Neuron (in vitro differentiated cells): ENCODE results near the gene EOLA2.
"Not testable (repeated sequence)": the region's sequence is repeated elsewhere in the genome, so short reads cannot be mapped to it uniquely, and the experiment has no call there.

Experiments
- H2AFZ ChIP-seq: one replicate; pipeline ENCODE4 v1.6.1; 2013; ENCODE audit warnings: low read depth, mild to moderate bottlenecking, inconsistent platforms, low read length, moderate library complexity
- H3K27me3 ChIP-seq: one replicate; pipeline ENCODE4 v1.6.1; 2013; ENCODE audit warnings: low read length; ENCODE audit not compliant: insufficient read depth
- H3K36me3 ChIP-seq: one replicate; pipeline ENCODE4 v1.6.1; 2013; ENCODE audit warnings: low read length; ENCODE audit not compliant: insufficient read depth
- H3K4me1 ChIP-seq: one replicate; pipeline ENCODE4 v1.6.1; 2013; ENCODE audit warnings: low read length; ENCODE audit not compliant: insufficient read depth
- H3K4me3 ChIP-seq: 2 replicates; pipeline ENCODE4 v1.5.1; 2013; ENCODE audit warnings: mild to moderate bottlenecking, low read length, moderate library complexity
- H3K9me3 ChIP-seq: one replicate; pipeline ENCODE4 v1.6.1; 2013; ENCODE audit warnings: low read length

Gene EOLA2

GRCh38 chrX:149927964-149928258 lies 10.4 kb downstream of the EOLA2 start:
- H3K36me3 ChIP-seq, H3K9me3 ChIP-seq, H3K4me1 ChIP-seq: not testable (repeated sequence)

GRCh38 chrX:149927245-149927963 lies 10.9 kb downstream of the EOLA2 start:
- H3K4me3 ChIP-seq, H3K4me1 ChIP-seq, H3K36me3 ChIP-seq: not testable (repeated sequence)

More at GRCh38 chrX:149927964-149928258, 10.4 kb downstream of the EOLA2 start:
- H3K27me3 ChIP-seq, H2AFZ ChIP-seq, H3K4me3 ChIP-seq: not testable (repeated sequence)

GRCh38 chrX:149924434-149924833 lies 13.9 kb downstream of the EOLA2 start:
- not testable (repeated sequence) for H3K27me3 ChIP-seq, H3K36me3 ChIP-seq, H2AFZ ChIP-seq, H3K4me3 ChIP-seq, H3K9me3 ChIP-seq, H3K4me1 ChIP-seq

More at GRCh38 chrX:149927245-149927963, 10.9 kb downstream of the EOLA2 start:
- H2AFZ ChIP-seq, H3K9me3 ChIP-seq, H3K27me3 ChIP-seq: not testable (repeated sequence)

- not testable (repeated sequence) for H3K36me3 ChIP-seq, H3K4me1 ChIP-seq, H3K4me3 ChIP-seq, H2AFZ ChIP-seq, H3K27me3 ChIP-seq, H3K9me3 ChIP-seq
Observed at GRCh38 chrX:149923836-149924235, 14.5 kb downstream of the EOLA2 start.

GRCh38 chrX:149916745-149917392 lies 21.4 kb downstream of the EOLA2 start:
- H3K27me3 ChIP-seq, result no peaks in the 10 kb centered on the region
- H3K36me3 ChIP-seq, result no peaks in the 10 kb centered on the region

GRCh38 chrX:149910178-149910695 lies 28.1 kb downstream of the EOLA2 start:
- H3K27me3 ChIP-seq, result no peaks in the 10 kb centered on the region
- no peaks in the 10 kb centered on the region for H3K9me3 ChIP-seq
- H3K4me3 ChIP-seq, result no peak overlapping the region
- no peak overlapping the region for H2AFZ ChIP-seq
- no peaks in the 10 kb centered on the region for H3K4me1 ChIP-seq
- no peaks in the 10 kb centered on the region for H3K36me3 ChIP-seq

More at GRCh38 chrX:149916745-149917392, 21.4 kb downstream of the EOLA2 start:
- Histone ChIP-seq H2AFZ (no peak overlapping the region), H3K9me3 (no peaks in the 10 kb centered on the region), H3K4me3 (no peak overlapping the region), H3K4me1 (no peaks in the 10 kb centered on the region)

- Histone ChIP-seq H3K4me1 (no peaks in the 10 kb centered on the region), H3K9me3 (no peaks in the 10 kb centered on the region), H2AFZ (no peak overlapping the region), H3K4me3 (no peak overlapping the region), H3K36me3 (no peaks in the 10 kb centered on the region), H3K27me3 (no peaks in the 10 kb centered on the region)
Observed at GRCh38 chrX:149909324-149910177, 28.7 kb downstream of the EOLA2 start.

- Histone ChIP-seq H3K4me3 (no peak overlapping the region), H3K9me3 (no peaks in the 10 kb centered on the region), H3K4me1 (no peaks in the 10 kb centered on the region), H3K36me3 (no peaks in the 10 kb centered on the region), H3K27me3 (no peaks in the 10 kb centered on the region), H2AFZ (no peak overlapping the region)
Observed at GRCh38 chrX:149908727-149909126, 29.6 kb downstream of the EOLA2 start.

- no peaks in the 10 kb centered on the region for H3K9me3 ChIP-seq
- no peak overlapping the region for H3K4me3 ChIP-seq
- no peaks in the 10 kb centered on the region for H3K27me3 ChIP-seq
- no peak overlapping the region for H2AFZ ChIP-seq
- H3K36me3 ChIP-seq, result no peaks in the 10 kb centered on the region
- H3K4me1 ChIP-seq, result no peaks in the 10 kb centered on the region
Observed at GRCh38 chrX:149908308-149908707, 30.0 kb downstream of the EOLA2 start.

- Histone ChIP-seq H2AFZ (no peak overlapping the region), H3K4me1 (no peaks in the 10 kb centered on the region), H3K4me3 (no peak overlapping the region), H3K36me3 (no peaks in the 10 kb centered on the region), H3K27me3 (no peaks in the 10 kb centered on the region), H3K9me3 (no peaks in the 10 kb centered on the region)
Observed at GRCh38 chrX:149903889-149904748, 34.2 kb downstream of the EOLA2 start.

GRCh38 chrX:149898554-149898953 lies 39.7 kb downstream of the EOLA2 start:
- H2AFZ ChIP-seq, result no peak overlapping the region

GRCh38 chrX:149890828-149891227 lies 47.5 kb downstream of the EOLA2 start:
- not testable (repeated sequence) for H3K27me3 ChIP-seq, H3K36me3 ChIP-seq, H3K9me3 ChIP-seq, H3K4me3 ChIP-seq, H3K4me1 ChIP-seq, H2AFZ ChIP-seq

More at GRCh38 chrX:149898554-149898953, 39.7 kb downstream of the EOLA2 start:
- Histone ChIP-seq H3K4me1 (no peaks in the 10 kb centered on the region), H3K4me3 (no peak overlapping the region), H3K9me3 (peaks cover 2% of the 10 kb centered on the region), H3K27me3 (no peaks in the 10 kb centered on the region), H3K36me3 (no peaks in the 10 kb centered on the region)
